GM18498 (cell line): ENCODE measurements around the gene PLAA.
A peak's percentile ranks its signal among the peaks of the same experiment; 100 is the strongest.

ENCODE experiments used
- ATAC-seq: cut with Tn5 transposase; IDR thresholded peaks from one replicate; pipeline ENCODE4 v1.9.1; 2021; ENCODE audit warnings: mild to moderate bottlenecking, moderate library complexity; ENCODE audit not compliant: unreplicated experiment

Gene PLAA

DNA sequence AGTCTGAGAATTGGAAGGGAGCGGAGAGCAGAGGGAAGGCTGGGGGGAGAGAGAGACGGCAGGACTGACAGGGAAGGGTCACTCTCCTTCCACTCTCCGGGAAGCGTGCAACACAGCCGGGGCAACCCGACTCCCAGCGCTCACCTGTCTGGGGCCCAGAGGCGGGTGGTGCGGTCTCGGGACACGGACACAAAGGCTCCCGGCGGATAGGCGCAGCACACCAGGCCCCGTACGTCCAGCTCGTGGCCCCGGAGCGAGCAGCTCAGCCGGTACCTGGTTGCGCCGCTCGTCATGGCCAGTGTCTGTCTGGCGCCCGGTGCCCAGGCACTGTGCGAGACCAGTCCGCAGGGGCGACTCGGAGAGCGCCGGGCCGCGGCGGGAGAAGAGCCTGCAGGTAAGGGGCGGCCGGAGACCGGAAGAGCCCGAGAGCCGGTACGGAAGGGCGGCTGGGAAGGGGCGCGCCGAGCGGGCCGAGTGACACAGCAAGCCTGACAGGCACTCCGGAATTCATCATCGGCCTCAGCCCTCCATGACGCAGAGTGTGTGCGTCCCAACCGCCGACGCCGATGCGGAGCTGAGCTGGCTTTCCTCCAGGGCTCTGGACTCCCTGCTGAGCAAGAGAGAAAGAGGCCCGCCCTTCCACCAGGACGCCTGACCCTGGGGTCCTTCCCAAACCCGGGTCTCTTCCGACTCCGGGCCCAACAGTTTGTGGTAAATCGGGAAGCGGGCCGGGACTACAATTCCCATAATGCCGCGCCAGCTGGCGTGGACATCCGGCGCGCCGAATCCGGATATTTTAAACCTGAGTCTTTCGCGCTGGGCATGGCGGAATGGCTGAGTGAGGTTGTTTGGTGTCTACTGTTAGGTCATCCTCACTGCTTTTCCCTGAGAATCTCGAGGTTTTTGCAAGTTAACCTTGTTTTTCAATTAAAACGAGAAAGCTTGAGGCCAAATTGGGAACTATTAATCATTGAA is at the start of gene PLAA:
Gene PLAA, minus strand, starts transcription at position 490 of the 975 bp plus-strand sequence. Its CDS starts 197 bp downstream, at position 293.
- peak; percentile 99 for ATAC-seq

DNA sequence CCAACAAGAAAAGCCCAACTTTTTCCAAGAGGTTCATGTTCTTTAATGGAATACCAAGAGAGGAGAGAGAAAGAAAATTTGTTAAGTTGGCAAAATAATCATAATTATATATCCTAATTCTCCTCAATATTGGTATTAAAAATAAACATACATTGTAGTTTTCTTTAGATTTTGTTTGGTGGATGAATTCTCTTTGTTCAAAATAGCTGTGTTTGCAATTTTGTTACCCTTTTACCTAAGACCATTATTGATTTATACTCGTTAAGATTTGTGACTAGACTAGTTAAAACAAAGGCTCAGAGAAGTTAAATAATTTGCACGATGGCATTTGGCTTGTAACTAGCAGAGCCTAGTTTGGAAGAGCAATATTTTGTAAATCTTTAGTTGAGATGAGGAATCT is 48.8 kb upstream of the PLAA start:
- no peak for ATAC-seq

DNA sequence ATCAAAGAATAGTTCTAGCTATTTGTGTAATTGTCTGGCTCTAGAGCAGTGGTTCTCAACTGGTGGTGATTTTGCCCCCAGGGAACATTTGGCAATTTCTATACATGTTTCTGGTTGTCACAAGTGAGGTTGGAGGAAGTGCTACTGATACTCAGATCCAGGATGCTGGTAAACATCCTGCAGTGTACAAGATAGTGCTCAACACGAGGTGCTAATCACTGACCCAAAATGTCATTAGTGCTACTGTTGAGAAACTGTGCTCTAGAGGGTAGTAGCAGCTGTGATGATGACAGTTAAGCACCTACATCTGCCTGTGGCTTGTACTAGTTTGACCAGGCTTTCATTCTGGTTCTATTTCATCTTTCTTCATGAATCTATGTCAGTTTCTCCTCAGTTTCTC is 36.3 kb upstream of the PLAA start:
- ATAC-seq: peak; percentile 53

DNA sequence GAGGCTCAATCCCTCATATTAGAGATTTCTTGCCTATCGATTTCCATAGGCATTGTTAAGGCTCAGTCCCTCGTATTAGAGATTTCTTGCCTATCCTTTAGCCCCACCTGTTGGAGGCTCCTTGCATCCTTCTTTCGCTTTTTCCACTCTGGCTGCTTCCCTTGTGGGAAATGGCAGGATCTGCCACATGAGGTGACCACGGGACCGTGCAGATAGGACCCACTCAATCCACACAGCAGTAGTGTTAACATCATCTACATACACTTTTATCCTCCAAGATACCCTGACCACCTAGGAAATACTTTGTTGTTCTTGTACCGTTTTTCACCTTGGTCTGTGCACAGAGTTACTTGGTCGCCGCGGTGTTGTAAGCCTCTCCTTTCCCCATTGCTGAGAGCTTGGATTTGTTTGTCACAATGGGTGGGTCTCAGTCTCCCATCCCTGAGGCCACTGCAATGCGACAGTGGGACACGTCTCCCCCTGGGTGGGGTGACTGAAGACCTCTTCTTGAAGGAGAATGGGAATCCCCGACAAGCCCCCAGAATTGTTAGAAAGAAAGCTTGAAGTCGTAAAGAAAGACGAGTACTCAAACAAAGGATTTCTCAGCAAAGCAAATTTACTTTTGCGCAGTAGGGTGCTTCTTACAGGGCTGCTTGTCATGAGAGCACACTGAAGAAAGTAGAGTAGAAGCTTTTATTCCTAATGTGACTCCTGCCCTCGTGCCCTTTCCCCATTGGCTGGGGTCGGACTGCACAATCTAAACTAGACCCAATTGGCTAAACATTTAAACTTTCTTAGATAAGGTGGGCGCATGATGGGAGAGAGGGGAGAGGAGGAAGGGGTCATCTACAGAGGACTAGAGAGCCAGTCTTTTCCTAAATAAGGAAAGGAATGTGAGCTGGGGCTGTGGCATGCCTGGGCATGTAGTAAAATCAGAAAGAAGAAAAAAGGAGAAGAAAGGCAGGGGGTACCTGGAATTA is 29.0 kb upstream of the PLAA start:
- ATAC-seq: no peak

DNA sequence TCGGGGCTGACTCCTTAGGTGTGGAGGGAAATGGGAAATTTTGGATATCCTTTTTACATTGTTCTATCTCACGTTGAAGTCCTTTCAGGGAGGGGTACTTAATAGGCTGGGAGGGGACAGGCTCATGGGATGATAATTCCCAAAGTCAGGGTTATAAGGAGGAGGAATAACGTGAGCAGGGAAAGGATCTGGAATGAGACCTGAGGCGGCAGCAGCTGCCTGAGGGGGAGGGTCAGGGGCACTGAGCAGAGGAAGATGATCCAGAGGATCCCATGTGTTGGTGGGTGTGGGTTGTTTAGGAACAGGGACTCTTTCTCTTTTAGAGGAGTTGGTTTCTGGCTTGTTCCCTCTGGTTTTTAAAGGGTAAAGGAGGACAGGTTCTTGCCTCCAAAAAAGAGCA is 27.9 kb upstream of the PLAA start:
- ATAC-seq: no peak

DNA sequence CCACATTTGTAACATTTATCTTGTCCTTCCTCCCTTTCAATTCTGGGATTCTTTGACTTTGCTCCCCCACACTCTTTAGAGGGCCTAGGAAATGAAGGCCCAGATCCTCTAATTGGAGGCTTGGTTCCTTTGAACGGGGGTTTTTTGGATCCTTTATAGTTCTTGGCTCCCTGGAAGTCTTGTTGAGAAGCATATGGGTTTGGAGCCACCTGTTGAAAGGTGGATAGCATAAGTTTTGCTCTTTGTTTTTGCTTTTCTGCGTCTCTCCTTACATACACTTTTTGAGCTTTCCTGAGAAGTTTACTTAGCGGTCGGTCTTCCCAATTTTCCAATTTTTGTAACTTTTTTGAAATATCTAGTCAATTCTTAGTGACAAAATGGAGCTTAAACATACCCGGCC is 26.9 kb upstream of the PLAA start:
- ATAC-seq: no peak

DNA sequence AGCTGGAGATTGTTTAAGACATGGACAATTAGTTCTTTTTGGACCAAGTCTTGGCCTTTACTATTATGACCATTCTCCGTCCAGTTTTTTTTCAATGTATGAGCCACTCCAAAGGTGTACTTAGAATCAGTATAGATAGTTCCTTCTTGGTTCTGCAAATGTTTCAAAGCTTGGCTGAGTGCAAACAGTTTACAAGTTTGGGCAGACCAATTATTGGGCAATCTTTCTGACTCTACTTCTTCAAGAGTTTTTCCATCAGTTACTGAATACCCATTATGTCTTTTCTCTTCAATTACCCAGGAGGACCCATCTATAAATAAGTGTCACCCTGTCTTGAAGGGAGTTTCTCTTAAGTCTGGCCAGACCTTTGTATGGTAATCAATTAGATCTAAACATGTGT is 24.7 kb upstream of the PLAA start:
- no peak for ATAC-seq

DNA sequence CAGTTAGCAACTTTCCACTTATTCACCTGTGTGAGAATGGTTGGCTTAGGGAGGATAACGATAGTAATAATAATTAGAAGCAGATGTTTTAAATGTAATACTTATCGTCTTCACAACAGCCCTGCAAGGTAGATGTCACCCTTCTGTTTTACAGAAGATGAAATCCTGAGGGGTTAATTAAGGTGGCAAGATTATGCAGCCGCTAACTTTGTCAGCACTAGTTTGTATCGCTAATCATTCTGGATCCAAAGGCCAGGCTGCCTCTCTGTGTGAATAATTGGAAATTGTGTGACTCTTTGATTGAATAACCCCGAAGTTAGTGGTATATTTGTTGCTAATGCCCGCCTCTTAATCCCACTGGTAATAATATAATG is 9.8 kb upstream of the PLAA start:
- no peak for ATAC-seq

DNA sequence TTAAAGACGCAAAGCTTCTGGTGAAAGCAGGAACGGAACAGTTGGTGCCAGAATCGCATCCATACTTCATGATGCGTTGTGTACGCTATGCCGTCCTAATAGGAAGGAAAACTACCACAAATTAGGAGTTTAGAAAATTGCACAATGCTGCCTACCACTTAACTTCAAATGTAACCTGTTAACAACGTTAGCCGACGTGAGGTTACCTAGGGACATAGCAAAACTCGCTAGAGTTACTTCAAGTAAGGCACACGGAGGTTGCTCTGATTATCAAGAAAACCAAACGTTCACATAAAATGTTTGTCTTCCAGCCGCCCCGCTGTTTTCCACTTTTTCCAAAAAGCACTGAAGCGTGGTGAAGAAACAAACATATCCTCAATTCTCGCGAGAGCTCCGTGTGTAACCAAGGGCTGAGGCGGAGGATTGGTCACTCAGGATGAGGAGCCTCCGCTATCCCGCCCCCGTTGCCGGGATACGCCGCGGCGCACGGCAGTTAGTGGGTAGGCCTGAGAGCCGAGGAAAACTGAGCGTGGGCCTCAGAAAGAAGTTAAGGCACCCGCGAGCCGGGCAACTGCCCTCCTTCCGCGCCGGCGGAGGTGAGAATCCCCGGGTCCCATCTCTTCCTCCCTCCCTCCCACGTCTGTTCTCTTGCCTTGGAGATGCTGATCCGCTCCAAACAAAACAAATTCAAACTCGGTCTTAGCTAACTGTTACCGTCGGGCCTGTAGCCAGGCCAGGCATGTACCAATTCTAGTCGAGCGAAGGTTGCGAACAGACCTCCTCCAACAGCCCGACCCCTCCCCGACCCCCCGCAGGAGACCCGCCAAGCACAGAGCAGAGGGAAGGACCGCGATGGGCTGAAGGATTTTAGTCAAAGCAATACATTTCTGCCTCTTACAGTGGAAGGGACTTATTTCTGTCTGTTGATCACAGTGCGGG is 9.1 kb upstream of the PLAA start, which contains the start of gene IFT74:
Gene IFT74, plus strand, starts transcription at position 492 of the 939 bp plus-strand sequence. CDS start 5,556 bp downstream, outside the sequence.
- ATAC-seq: peak; percentile 100

DNA sequence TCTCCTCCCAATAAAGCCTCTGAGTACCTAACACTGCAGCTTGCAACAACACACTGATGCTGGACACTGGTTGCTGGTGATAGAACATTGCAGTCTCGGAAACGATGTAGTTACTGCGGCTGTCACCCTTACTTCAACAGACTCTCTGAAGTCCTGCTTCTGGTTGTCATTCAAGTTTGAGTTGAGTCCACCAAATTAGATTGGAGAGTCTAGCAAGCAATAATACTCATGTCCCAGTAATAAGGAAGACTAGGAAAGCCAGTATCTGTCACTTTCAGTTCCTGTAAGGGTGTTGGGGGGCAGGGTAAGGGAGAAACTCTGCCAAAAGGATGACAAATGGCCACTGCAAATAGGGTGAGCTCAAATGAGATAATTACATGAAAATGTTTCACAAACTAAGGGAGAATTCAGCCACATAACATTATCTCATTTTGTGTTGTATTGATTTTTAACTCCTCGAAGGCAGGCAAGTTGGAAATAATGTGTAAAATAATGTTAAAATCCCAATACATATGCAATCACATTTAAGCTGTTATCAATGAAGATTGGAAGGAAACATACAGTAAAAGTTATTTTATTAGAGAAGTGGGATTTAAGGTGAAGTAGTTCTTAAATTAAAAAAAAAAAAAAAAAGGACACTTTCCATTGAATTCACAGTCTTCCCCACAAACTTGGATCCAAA is 8.3 kb upstream of the PLAA start:
- ATAC-seq: no peak

DNA sequence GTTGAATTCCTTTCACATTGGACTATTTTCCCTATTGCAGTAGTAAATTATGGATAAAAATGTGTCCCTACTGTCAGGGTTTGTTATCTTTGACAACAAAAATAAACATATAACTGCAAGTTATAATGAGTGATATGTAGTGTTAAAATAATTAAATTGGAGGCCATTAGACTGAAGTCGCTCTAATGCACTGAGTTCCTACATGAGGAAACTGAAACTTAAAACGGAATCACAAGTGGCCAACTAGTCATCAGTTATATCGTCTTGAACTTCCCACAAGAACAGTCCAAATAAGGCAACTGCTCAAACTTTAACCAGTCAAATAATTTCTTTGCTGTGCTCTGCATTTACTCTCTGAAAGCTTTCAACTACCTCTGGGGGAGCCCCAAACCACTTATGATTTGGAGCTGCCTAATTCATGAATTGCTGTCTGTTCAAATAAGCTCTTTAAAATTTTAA is 7.0 kb upstream of the PLAA start:
- ATAC-seq: no peak

DNA sequence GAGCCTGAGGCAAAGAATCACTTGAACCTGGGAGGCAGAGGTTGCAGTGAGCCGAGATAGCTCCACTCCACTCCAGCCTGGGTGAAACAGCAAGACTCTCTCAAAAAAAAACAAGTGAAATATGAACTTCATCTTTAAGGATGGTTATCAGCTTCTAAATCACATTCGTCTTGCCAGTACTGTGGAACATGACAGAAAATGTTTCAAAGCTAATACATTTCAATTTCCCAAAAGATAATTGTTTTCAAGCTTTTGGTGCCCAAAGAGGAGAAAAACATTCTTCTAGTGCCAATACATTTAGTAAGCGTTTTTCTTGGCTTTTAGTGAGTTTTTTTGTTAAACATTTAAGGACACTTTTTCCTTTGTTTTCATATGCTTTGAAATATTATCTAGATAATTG is 4.8 kb upstream of the PLAA start:
- no peak for ATAC-seq

DNA sequence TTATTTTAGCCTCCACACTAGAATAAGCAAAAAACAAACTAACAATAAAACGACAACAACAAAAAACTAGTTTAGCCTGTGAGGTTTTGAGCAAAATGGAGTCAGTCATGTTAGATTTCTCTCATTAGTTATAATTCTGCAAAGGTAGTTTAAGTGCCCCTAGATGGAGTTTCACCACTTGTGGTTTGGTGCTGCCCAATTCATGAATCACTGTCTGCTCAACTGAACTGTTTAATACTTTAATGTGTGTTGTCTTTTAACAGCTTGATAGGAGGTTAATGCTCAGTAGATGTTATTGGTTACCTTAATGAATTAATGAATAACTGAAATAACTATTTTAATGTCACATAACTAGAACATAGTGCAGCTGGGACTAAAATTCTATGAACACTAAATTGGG is 3.5 kb upstream of the PLAA start:
- ATAC-seq: no peak

DNA sequence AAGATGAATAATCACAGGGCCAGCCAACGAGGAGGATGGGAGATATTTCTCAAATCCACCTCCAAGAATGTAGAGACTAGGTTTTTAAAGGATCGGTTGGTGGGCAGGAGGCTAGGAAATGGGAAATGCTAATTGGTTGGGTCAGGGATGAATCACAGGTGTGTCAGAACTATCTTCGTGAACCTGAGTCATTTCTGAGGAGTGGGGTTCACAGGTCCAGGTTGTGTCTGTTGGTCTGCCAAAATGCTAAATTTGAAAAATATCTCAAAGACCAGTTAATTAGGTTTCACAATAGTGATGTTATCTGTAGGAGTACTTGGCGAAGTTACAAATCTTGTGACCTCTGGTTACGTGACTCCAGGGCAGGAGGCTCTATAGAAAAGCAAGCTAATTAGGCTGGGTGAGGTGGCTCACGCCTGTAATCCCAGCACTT is 2.6 kb upstream of the PLAA start:
- ATAC-seq: no peak

DNA sequence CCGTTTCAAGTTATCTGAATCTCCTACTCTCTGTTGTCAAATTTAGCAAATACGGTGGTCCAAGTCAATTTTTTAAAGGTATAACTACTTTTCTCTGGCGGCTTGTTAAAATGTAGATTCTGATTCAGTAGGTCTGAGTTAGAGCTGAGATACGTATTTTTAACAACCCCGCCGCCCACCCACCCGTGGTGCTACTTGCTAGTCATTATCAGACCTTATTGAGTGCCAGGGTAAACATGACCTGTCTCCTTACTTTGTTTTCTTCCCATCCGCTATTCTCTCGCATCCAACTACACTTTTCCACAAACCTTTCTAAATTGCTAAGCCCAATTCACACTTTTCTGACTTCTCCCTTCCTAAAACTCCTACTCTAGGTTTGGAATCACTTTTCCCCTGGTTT is 694 bp upstream of the PLAA start:
- no peak for ATAC-seq

DNA sequence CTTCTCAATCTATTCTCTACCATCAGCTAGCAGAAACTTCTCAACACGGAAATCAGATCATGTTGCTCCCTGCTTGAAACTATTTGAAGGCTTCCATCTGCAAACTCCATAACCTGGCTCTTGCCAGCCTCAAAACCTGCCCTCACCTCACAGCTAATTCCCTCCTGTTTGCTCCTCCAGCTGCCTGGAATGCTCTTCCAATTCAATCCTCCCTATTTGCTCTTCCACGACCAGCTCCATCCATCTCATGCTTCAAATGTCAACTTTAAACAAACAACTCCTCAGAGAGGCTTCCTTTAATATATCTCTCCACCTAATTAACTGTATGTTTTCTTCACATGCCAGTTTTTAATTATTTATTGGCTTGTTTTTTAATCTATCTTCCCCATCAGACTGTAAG is 1.5 kb downstream of the PLAA start:
- ATAC-seq: no peak

DNA sequence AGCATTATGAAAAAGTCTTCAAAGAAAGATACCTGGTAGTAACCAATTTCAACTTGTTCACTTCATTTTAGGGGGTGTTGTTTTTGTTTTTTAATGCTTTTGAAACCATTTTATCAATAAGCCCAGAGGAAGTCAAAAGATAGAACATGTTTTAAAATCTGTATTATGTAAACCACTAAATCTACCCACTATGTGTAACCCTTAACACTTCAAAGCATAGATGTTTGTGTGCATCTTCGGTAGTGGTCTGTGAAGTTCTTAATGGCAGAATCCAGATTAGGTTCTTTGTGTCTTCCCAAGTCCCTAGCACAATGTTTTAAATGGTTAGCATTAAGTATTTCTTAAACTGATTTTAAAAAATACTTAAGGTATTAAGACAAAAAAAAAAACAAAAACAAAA is 6.3 kb downstream of the PLAA start:
- no peak for ATAC-seq

DNA sequence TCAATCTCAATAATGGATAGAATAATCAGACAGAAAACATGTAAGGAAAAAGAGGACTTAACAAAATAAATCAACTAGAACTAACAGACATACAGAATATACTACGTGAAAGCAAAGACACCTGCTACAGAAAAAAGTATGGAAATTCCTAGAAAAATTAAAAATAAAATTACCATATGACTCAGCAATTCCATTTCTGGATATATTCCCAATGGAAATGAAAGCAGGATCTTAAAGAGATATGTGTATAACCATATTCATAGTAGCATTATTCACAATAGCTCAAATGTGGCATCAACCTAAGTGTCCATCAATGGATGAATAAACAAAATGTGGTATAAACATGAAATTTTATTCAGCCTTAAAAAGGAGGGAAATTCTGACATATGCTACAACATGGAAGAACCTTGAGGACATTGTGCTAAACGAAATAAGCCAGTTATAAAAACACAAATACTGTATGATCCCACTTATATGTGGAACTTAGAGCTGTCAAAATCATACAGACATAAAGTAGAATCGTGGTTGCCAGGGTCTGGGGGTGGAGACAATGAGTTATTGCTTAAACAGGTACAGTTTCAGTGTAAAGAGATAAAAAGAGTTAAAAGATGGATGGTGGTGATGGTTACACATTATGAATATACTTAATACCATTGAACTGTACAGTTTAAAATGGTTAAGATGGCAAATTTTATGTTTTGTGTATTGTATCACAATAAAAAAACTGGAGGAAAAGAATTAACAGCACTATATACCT is 6.9 kb downstream of the PLAA start:
- no peak for ATAC-seq

DNA sequence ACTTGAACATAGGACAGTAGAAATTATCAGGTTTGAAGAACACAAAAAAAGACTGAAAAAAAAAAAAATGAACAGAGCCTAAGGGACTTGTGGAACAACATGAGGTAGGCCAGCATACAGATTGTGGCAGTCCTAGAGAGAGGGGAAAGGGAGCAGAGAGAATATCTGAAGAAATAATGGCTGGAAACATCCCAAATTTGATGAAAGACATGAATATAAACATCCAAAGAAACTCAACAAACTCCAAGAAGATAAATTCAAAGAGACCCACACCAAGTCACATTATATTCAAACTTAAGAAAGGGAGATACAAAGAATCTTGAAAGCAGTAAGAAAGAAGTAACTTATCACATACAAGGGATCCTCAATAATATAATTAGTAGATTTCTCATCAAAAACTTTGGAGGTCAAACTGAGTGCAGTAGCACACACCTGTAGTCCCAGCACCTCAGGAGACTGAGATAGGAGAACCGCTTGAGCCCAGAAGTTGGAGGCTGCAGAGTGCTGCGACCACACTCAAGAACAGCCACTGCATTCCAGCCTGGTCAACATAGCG is 9.1 kb downstream of the PLAA start:
- ATAC-seq: no peak
